H1 (cell line): ENCODE data around the gene TBCD.

Experiments used
- CBX8 ChIP-seq: fragments of 300-800, 300-1000 bp; sonication (generic); IDR thresholded peaks from 2 replicates; pipeline ENCODE4 v1.7.1; 2016; ENCODE audit warnings: low read depth, low read length, borderline replicate concordance
- CEBPB ChIP-seq: IDR thresholded peaks from 2 replicates; pipeline ENCODE4 v1.6.1; 2012; ENCODE audit warnings: low read depth, low read length
- CTCF ChIP-seq, 3 experiments: IDR thresholded peaks; 1 replicate in 2 of 3; 2 replicates in 1 of 3; pipeline versions ENCODE4 v1.5.1 to v1.6.1; 2011; ENCODE audit warnings: low read length in 3 of 3, mild to moderate bottlenecking in 3 of 3, inconsistent platforms in 2 of 3, low read depth in 1 of 3, moderate library complexity in 1 of 3; ENCODE audit not compliant: insufficient read depth in 1 of 3; ENCODE audit errors: control extremely low read depth in 1 of 3
- EP300 ChIP-seq, 2 experiments: IDR thresholded peaks; 1 replicate in 1 of 2; 2 replicates in 1 of 2; pipeline ENCODE4 v1.6.1; 2011 to 2012; ENCODE audit warnings: low read depth in 2 of 2, low read length in 2 of 2, mild to moderate bottlenecking in 2 of 2, borderline replicate concordance in 1 of 2, inconsistent platforms in 1 of 2, moderate library complexity in 1 of 2
- EZH2 ChIP-seq: fragments of 200-600 bp; sonication (generic); IDR thresholded peaks from 2 replicates; pipeline ENCODE4 v1.7.1; 2012; ENCODE audit warnings: low read depth, mild to moderate bottlenecking, moderate library complexity, low read length, inconsistent platforms; ENCODE audit not compliant: severe bottlenecking
- RFX5 ChIP-seq: IDR thresholded peaks from 2 replicates; pipeline ENCODE4 v1.6.1; 2011; ENCODE audit warnings: low read depth, low read length, improper control_type of control experiment, borderline replicate concordance
- TAF7 ChIP-seq: optimal IDR thresholded peaks from 2 replicates; pipeline ENCODE3; 2011; ENCODE audit warnings: low read depth, mild to moderate bottlenecking, inconsistent platforms, low read length, moderate library complexity, borderline replicate concordance
- ZNF274 ChIP-seq: IDR thresholded peaks from 2 replicates; pipeline ENCODE4 v1.7.0; 2012; ENCODE audit warnings: low read length, borderline replicate concordance; ENCODE audit errors: extremely low read depth

GRCh38 chr17:82851381-82851780 lies 99.5 kb downstream of the TBCD start:
- TF ChIP-seq CEBPB (no peak), CTCF (IDR thresholded peaks at IDR 0.05; ENCODE audit: control extremely low read depth in 1 of 3, insufficient read depth in 1 of 3, low read depth in 1 of 3, low read length in 3 of 3) (no peak), ZNF274 (no peak), EZH2 (no peak), TAF7 (no peak), EP300 (IDR thresholded peaks at IDR 0.05; ENCODE audit: borderline replicate concordance in 1 of 2, low read depth in 2 of 2, low read length in 2 of 2) (no peak), RFX5 (no peak), CBX8 (no peak)
